Mammary epithelial cell (primary cell): ENCODE measurements around the gene DLX1.

Experiments
- EZH2 ChIP-seq: IDR thresholded peaks from 2 replicates; pipeline ENCODE4 v1.6.1; 2012; ENCODE audit warnings: low read length, inconsistent platforms, borderline replicate concordance
- TF ChIP-seq, protein P1 (sequence below), 2 donors: IDR thresholded peaks in 1 of 2; conservative IDR thresholded peaks in 1 of 2; 2 replicates each; pipeline ENCODE4 v1.5.1; 2011 to 2012; ENCODE audit warnings: inconsistent platforms in 2 of 2, low read length in 2 of 2, mild to moderate bottlenecking in 2 of 2, control low read depth in 1 of 2, low read depth in 1 of 2; ENCODE audit not compliant: insufficient read depth in 1 of 2; ENCODE audit errors: extremely low read depth in 1 of 2

DNA sequence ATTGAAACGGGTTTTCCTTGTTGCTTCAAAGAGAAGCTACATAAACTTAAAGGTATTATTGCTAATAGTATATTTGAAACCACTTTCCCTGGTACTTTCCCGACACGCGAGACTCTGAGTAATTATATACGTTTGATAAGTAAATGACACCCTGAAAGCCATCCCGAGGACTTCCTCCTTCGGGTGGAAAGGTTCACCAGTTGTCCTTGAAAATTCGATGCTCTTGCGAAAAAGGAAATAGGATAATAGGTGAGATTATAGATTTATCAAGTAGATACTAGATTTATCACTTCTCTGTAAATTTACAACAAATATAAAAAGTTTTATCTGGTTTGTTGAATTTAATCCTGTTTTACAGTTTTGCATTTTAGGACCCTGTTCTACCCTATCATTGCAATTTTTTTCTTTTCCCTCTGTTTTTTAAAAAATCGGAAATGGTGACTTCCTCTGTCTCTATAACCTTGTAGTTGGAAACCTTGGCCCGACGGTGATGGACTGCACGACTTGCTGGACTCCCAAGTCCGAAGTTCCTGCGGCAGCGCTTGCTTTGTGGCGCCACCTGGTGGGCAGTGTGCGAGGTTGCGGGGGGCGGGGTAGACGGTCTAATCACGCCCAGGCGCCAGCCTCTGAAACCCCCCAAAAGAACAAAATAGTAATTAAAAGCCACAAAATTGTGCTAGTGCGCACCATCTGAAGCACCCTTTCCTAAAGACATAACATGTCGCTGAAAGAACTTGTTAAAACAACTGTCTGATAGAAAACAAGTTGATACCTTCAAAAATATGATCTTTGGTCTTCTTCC, 18.4 kb downstream of the DLX1 start:
- TF ChIP-seq, protein P1, sequence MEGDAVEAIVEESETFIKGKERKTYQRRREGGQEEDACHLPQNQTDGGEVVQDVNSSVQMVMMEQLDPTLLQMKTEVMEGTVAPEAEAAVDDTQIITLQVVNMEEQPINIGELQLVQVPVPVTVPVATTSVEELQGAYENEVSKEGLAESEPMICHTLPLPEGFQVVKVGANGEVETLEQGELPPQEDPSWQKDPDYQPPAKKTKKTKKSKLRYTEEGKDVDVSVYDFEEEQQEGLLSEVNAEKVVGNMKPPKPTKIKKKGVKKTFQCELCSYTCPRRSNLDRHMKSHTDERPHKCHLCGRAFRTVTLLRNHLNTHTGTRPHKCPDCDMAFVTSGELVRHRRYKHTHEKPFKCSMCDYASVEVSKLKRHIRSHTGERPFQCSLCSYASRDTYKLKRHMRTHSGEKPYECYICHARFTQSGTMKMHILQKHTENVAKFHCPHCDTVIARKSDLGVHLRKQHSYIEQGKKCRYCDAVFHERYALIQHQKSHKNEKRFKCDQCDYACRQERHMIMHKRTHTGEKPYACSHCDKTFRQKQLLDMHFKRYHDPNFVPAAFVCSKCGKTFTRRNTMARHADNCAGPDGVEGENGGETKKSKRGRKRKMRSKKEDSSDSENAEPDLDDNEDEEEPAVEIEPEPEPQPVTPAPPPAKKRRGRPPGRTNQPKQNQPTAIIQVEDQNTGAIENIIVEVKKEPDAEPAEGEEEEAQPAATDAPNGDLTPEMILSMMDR (conservative IDR thresholded peaks at IDR 0.05 in 1 of 2, IDR thresholded peaks at IDR 0.05 in 1 of 2; ENCODE audit: extremely low read depth in 1 of 2, insufficient read depth in 1 of 2, low read depth in 1 of 2, low read length in 2 of 2), result peak; percentile 82 to 96
- no peak for TF ChIP-seq EZH2
